HCT116 (cell line): ENCODE results near the gene IL15. TPM values are rescaled to one million over a fixed set of nuclear protein-coding genes. Genes with fewer than 3 reads are reported as not detected.

Source experiments
- ATAC-seq: fragments of 200-7000 bp; cut with Tn5 transposase; 2 replicates; pipeline ENCODE4 v1.9.1; 2020; ENCODE audit warnings: mild to moderate bottlenecking, moderate library complexity
- BruUV-seq: library from RNA; stranded (reverse); fragments of 400-500 nt; replicated peaks from 2 replicates; lab custom pipeline; 2021; lab: Mats Ljungman, UMichigan
- CTCF ChIA-PET: fragments of 300-600 bp; sonication (Branson Sonifier 250); formaldehyde crosslinking; loops from one replicate; lab custom pipeline; 2021; ENCODE audit warnings: antibody characterized with exemption; lab: Charles Lee
- POLR2A ChIA-PET: fragments of 300-600, 350-600 bp; sonication (Branson Sonifier 250); formaldehyde crosslinking; loops from one replicate; lab custom pipeline; 2021; ENCODE audit warnings: antibody characterized with exemption; lab: Charles Lee
- RAD21 ChIA-PET, 2 experiments: fragments of 300-600 bp; sonication (Branson Sonifier 250); formaldehyde crosslinking; loops; one replicate each; lab custom pipeline; 2023; ENCODE audit warnings: low total read pairs in 2 of 2; ENCODE audit not compliant: uncharacterized antibody in 2 of 2, unreplicated experiment in 2 of 2, low non-redundant PET in 1 of 2; lab: Charles Lee
- DNase-seq: peaks from one replicate; pipeline ENCODE4 v3.0.0-alpha.2; 2010; ENCODE audit warnings: low read depth, low spot score
- H2AFZ ChIP-seq: fragments of 200-600 bp; shearing (Covaris generic), sonication (generic); 2 replicates; pipeline ENCODE4 v1.6.1; 2017; ENCODE audit warnings: low read depth, mixed run types, mixed read lengths, antibody characterized with exemption, low read length; ENCODE audit not compliant: poor library complexity, severe bottlenecking
- H3K27ac ChIP-seq: 2 replicates; pipeline ENCODE4 v1.5.1; 2012; ENCODE audit warnings: low read depth, low read length
- H3K27me3 ChIP-seq: fragments of 200-600 bp; sonication (generic); 2 replicates; pipeline ENCODE4 v1.6.1; 2016; ENCODE audit warnings: mixed run types, low read length, mixed read lengths; ENCODE audit not compliant: insufficient read depth
- H3K36me3 ChIP-seq, 2 experiments: fragments of 200-500 bp in 1 of 2; fragments of 200-600 bp in 1 of 2; sonication (Bioruptor generic) in 1 of 2; sonication (generic) in 1 of 2; 2 replicates each; pipeline versions ENCODE4 v1.5.1 to v1.6.1; 2014 to 2016; ENCODE audit warnings: low read length in 2 of 2, inconsistent platforms in 1 of 2, mixed read lengths in 1 of 2, mixed run types in 1 of 2; ENCODE audit not compliant: insufficient read depth in 2 of 2, control insufficient read depth in 1 of 2
- H3K4me1 ChIP-seq, 2 experiments: fragments of 200-600 bp in 1 of 2; sonication (generic) in 1 of 2; 2 replicates each; pipeline versions ENCODE4 v1.5.1 to v1.6.1; 2012 to 2017; ENCODE audit warnings: low read length in 2 of 2, inconsistent platforms in 1 of 2, mild to moderate bottlenecking in 1 of 2, mixed read lengths in 1 of 2, mixed run types in 1 of 2, moderate library complexity in 1 of 2; ENCODE audit not compliant: insufficient read depth in 2 of 2, control insufficient read depth in 1 of 2
- H3K4me2 ChIP-seq: fragments of 200-600 bp; sonication (generic); 2 replicates; pipeline ENCODE4 v1.6.1; 2017; ENCODE audit warnings: mixed run types, low read length, mixed read lengths
- H3K4me3 ChIP-seq, 2 experiments: fragments of 200-600 bp in 1 of 2; sonication (generic) in 1 of 2; replicated peaks in 1 of 2; 2 replicates each; pipeline ENCODE4 v1.5.1; 2011 to 2016; ENCODE audit warnings: low read length in 2 of 2, control low read depth in 1 of 2, low read depth in 1 of 2, mild to moderate bottlenecking in 1 of 2, mixed read lengths in 1 of 2, mixed run types in 1 of 2
- H3K79me2 ChIP-seq: fragments of 200-600 bp; sonication (generic); 2 replicates; pipeline ENCODE4 v1.6.1; 2017; ENCODE audit warnings: mild to moderate bottlenecking, mixed run types, low read length, moderate library complexity, mixed read lengths; ENCODE audit not compliant: insufficient read depth
- H3K9ac ChIP-seq: fragments of 200-600 bp; sonication (generic); 2 replicates; pipeline ENCODE4 v1.6.1; 2016; ENCODE audit warnings: low read length, mixed read lengths
- H3K9me2 ChIP-seq: fragments of 200-600 bp; sonication (generic), shearing (Covaris generic); 2 replicates; pipeline ENCODE4 v1.6.1; 2017; ENCODE audit warnings: mixed run types, mild to moderate bottlenecking, moderate library complexity; ENCODE audit not compliant: insufficient read depth
- H3K9me3 ChIP-seq, 2 experiments: fragments of 200-500 bp in 1 of 2; fragments of 200-600 bp in 1 of 2; sonication (Bioruptor generic) in 1 of 2; sonication (generic) in 1 of 2; 2 replicates each; pipeline ENCODE4 v1.6.1; 2014 to 2017; ENCODE audit warnings: low read length in 2 of 2, mixed read lengths in 2 of 2, inconsistent platforms in 1 of 2, low read depth in 1 of 2, mild to moderate bottlenecking in 1 of 2, mixed run types in 1 of 2, moderate library complexity in 1 of 2; ENCODE audit not compliant: control insufficient read depth in 1 of 2, insufficient read depth in 1 of 2
- H4K20me1 ChIP-seq: fragments of 200-600 bp; sonication (generic), shearing (Covaris generic); 2 replicates; pipeline ENCODE4 v1.6.1; 2017; ENCODE audit warnings: mixed run types, mild to moderate bottlenecking, moderate library complexity; ENCODE audit not compliant: insufficient read depth
- CEBPB ChIP-seq: IDR thresholded peaks from 2 replicates; pipeline ENCODE4 v1.6.1; 2012; ENCODE audit warnings: low read depth
- ELF1 ChIP-seq: IDR thresholded peaks from 2 replicates; pipeline ENCODE4 v1.6.1; 2012; ENCODE audit warnings: low read depth, borderline replicate concordance
- SIN3A ChIP-seq: IDR thresholded peaks from 2 replicates; pipeline ENCODE4 v1.6.1; 2012; ENCODE audit warnings: low read depth
- SRF ChIP-seq: IDR thresholded peaks from 2 replicates; pipeline ENCODE4 v1.6.1; 2012; ENCODE audit warnings: low read depth
- ZBTB33 ChIP-seq: IDR thresholded peaks from 2 replicates; pipeline ENCODE4 v1.6.1; 2011; ENCODE audit warnings: mild to moderate bottlenecking, low read length, moderate library complexity; ENCODE audit not compliant: insufficient replicate concordance; ENCODE audit errors: extremely low read depth
- intact Hi-C: fragments of 100-400 bp; cut with micrococcal nuclease; formaldehyde crosslinking; loops from 2 replicates; pipeline ENCODE4 v1.10.0; 2022
- total RNA-seq: library from RNA; stranded (reverse); gene quantifications from one replicate; pipeline ENCODE4 v1.2.1, GENCODE V29; 2021; ENCODE audit not compliant: unreplicated experiment
- TF ChIP-seq, protein P1 (sequence below): IDR thresholded peaks from 2 replicates; pipeline ENCODE4 v1.6.1; 2012; ENCODE audit warnings: low read depth

Gene IL15
- total RNA-seq, 1 experiment from 2014 or later: 1.2 TPM

GRCh38 chr4:141595531-141595930 lies 40.9 kb upstream of the IL15 start:
- Histone ChIP-seq H4K20me1 (no peaks in the 10 kb centered on the region; the same call in 1 of the 2 replicates), H3K27me3 (no peaks in the 10 kb centered on the region), H3K9me2 (peaks cover 2% of the 10 kb centered on the region; the same call in 1 of the 2 replicates), H3K4me3 (no peak overlapping the region), H3K79me2 (no peaks in the 10 kb centered on the region), H3K9me3 (peaks cover 0 to 3% of the 10 kb centered on the region in 2 experiments; a peak in 1 of 4 replicates), H3K4me1 (peaks cover 0 to 8% of the 10 kb centered on the region in 2 experiments; a peak in 2 of 4 replicates), H3K36me3 (no peaks in the 10 kb centered on the region)
- no peak for DNase-seq
- RAD21 ChIA-PET: no interaction called here
- intact Hi-C loops: no loop called here
- TF ChIP-seq ZBTB33 (no peak), SIN3A (no peak), ELF1 (no peak), CEBPB (no peak), SRF (no peak)
- TF ChIP-seq, protein P1, sequence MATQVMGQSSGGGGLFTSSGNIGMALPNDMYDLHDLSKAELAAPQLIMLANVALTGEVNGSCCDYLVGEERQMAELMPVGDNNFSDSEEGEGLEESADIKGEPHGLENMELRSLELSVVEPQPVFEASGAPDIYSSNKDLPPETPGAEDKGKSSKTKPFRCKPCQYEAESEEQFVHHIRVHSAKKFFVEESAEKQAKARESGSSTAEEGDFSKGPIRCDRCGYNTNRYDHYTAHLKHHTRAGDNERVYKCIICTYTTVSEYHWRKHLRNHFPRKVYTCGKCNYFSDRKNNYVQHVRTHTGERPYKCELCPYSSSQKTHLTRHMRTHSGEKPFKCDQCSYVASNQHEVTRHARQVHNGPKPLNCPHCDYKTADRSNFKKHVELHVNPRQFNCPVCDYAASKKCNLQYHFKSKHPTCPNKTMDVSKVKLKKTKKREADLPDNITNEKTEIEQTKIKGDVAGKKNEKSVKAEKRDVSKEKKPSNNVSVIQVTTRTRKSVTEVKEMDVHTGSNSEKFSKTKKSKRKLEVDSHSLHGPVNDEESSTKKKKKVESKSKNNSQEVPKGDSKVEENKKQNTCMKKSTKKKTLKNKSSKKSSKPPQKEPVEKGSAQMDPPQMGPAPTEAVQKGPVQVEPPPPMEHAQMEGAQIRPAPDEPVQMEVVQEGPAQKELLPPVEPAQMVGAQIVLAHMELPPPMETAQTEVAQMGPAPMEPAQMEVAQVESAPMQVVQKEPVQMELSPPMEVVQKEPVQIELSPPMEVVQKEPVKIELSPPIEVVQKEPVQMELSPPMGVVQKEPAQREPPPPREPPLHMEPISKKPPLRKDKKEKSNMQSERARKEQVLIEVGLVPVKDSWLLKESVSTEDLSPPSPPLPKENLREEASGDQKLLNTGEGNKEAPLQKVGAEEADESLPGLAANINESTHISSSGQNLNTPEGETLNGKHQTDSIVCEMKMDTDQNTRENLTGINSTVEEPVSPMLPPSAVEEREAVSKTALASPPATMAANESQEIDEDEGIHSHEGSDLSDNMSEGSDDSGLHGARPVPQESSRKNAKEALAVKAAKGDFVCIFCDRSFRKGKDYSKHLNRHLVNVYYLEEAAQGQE: no peak
- TF ChIP-seq, all 23 proteins: peak for 0
- BruUV-seq: no TSS peak
- H2AFZ ChIP-seq: no peak overlapping the region
- H3K4me2 ChIP-seq: no peak overlapping the region
- POLR2A ChIA-PET: no interaction called here
- no peak for ATAC-seq
- CTCF ChIA-PET: no interaction called here
- H3K9ac ChIP-seq: no peak overlapping the region
- H3K27ac ChIP-seq: no peak overlapping the region
